ENCODE data around the gene PLXNC1. TPM values are rescaled to one million over a fixed set of nuclear protein-coding genes. Genes with fewer than 3 reads are reported as not detected.

PLXNC1 gene
- total RNA-seq, 1 experiment from 2014 or later = 1.3 TPM

DNA sequence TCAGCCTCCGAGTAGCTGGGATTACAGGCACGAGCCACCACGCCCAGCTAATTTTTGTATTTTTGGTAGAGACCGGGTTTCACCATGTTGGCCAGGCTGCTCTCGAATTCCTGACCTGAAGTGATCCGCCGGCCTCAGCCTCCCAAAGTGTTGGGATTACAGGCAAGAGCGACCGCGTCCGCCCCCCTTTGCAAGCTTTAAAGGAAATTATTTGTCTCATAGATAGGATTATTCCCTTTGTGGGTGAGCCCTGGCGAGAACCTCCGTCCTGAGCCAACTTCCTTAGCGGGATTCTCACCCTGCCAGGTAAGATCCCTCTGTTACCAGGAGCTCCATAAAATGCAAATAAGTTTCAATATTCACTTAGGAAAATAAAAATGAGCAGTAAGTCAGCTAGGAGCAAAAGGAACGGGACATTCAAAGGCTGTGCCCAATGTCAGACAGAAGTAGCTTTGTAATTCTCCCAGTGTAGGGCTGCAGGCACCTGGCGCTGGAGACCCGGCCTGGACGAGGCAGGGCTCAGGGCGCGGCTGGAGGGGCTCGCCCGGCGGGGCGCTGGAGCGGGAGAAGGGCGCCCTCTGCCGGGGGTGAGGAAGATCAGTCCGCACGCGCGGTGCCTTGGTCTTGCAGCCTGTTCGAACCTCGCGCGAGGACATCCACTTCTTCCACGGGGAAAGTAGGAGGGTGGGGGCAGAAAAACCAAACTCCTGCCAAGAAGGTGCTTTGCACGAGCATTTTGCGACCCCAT is 47.2 kb upstream of the PLXNC1 start:
- H3K27ac Mint-ChIP-seq (ENCODE audit: unreplicated experiment) = peak overlapping the region; percentile 36
- intact Hi-C loops (cut with micrococcal nuclease; ENCODE audit: unreplicated experiment) = loop anchor here (1.0 to 5.0 kb wide), 2 partner anchors 334 to 679 kb away; no protein-coding TSS in a partner anchor
- peak; percentile 85 for DNase-seq

DNA sequence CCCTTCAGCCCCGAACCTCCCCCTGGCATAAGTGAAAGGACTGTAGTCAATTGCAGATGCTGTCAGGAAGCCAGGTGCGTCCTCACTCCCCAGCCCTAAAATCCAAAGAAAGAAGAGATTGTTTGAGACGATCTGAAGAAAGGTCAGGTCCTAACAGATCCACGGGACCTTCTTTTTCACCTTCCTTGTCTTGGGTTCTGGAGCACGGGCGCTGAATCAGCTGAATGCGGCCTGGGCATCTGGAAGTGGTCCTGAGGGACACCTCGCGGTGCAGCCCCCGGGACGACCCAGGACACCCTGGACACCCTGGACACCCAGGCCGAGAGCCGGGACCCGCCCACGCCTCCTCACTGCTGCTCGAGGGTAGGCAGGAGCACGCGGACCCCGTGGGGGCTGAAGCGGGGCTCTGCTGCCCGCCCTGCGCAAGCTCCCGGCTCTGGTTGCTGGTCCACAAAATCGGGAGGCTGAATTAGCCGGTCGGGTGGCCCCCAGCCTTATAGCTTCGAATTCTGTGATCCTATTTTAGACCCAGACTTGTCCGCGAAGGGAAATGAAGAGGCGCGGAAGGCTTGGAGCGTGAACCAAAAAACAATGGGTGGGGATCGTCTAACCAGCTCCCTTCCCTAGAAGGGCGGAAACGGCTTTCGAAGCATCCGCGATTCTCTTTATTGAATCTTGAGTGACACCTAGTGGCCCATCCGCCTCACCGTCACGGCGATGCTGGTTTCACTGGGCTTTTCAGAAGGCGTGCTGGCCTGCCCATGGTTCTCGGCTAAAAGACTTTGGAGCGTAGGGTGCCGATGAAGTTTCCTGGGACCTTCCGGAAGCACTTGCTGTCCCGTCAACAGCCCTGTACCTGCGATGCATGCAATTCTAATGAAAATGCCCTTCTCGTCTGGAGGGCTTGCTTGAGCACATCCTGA is 46.4 kb upstream of the PLXNC1 start:
- peak overlapping the region; percentile 65 for H3K4me3 Mint-ChIP-seq (ENCODE audit: low read depth, unreplicated experiment)
- DNase-seq = peak; percentile 86
- H3K9me3 Mint-ChIP-seq (ENCODE audit: low read depth, unreplicated experiment) = no peaks in the 10 kb centered on the region
- H3K4me1 Mint-ChIP-seq (ENCODE audit: low read depth, unreplicated experiment) = peaks cover 17% of the 10 kb centered on the region
- H3K36me3 Mint-ChIP-seq (ENCODE audit: insufficient read depth, unreplicated experiment) = peaks cover 9% of the 10 kb centered on the region
- CTCF ChIA-PET = interaction anchor here (0.6 to 4.5 kb wide), 26 partner anchors 9 to 1274 kb away, joined by 3 to 64 read pairs (median 4); partner anchors contain the start of genes EEA1 and UBE2N
- peaks cover 73% of the 10 kb centered on the region for H3K27me3 Mint-ChIP-seq (ENCODE audit: unreplicated experiment)
- intact Hi-C loops (cut with micrococcal nuclease; ENCODE audit: unreplicated experiment) = loop anchor here (1.0 to 5.0 kb wide), 3 partner anchors 533 to 680 kb away; no protein-coding TSS in a partner anchor
- BruUV-seq (replicated peaks) = no TSS peak
- TF ChIP-seq, protein P1, sequence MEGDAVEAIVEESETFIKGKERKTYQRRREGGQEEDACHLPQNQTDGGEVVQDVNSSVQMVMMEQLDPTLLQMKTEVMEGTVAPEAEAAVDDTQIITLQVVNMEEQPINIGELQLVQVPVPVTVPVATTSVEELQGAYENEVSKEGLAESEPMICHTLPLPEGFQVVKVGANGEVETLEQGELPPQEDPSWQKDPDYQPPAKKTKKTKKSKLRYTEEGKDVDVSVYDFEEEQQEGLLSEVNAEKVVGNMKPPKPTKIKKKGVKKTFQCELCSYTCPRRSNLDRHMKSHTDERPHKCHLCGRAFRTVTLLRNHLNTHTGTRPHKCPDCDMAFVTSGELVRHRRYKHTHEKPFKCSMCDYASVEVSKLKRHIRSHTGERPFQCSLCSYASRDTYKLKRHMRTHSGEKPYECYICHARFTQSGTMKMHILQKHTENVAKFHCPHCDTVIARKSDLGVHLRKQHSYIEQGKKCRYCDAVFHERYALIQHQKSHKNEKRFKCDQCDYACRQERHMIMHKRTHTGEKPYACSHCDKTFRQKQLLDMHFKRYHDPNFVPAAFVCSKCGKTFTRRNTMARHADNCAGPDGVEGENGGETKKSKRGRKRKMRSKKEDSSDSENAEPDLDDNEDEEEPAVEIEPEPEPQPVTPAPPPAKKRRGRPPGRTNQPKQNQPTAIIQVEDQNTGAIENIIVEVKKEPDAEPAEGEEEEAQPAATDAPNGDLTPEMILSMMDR (IDR thresholded peaks at IDR 0.05; ENCODE audit: unreplicated experiment) = peak; percentile 90
- no peak overlapping the region for H3K27ac Mint-ChIP-seq (ENCODE audit: unreplicated experiment)

More for the DNA sequence above, 47.2 kb upstream of the PLXNC1 start:
- CTCF ChIA-PET = interaction anchor here (0.6 to 4.5 kb wide), 16 partner anchors 11 to 703 kb away, joined by 3 to 64 read pairs (median 4); partner anchors contain the start of gene UBE2N
- BruUV-seq (replicated peaks) = no TSS peak
- Mint-ChIP-seq H3K36me3 (ENCODE audit: insufficient read depth, unreplicated experiment) (peaks cover 9% of the 10 kb centered on the region), H3K4me1 (ENCODE audit: low read depth, unreplicated experiment) (peaks cover 17% of the 10 kb centered on the region), H3K27me3 (ENCODE audit: unreplicated experiment) (peaks cover 65% of the 10 kb centered on the region), H3K9me3 (ENCODE audit: low read depth, unreplicated experiment) (no peaks in the 10 kb centered on the region), H3K4me3 (ENCODE audit: low read depth, unreplicated experiment) (peak overlapping the region; percentile 65)
- TF ChIP-seq, protein P1 (IDR thresholded peaks at IDR 0.05; ENCODE audit: unreplicated experiment) = peak; percentile 91

DNA sequence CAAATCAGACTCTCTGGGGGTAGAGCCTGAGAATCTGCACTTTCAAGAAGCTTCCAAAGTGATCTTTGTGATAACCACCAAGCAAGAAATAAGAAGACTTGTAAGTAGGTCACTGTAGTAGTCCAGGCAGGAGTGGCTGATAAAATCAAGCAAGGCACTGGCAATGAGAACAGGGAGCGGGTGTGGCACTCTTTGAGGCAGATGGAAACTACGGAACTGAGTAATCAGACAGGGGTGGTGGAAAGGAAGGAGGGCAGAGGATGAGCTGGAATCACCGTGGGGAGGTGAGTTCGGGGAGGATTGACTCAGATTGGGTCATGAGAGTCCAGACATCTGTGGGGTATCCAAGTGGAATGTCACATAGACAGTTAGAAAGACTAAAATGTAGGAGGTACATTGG is 44.4 kb upstream of the PLXNC1 start:
- Mint-ChIP-seq H3K27ac (ENCODE audit: unreplicated experiment) (no peak overlapping the region), H3K4me1 (ENCODE audit: low read depth, unreplicated experiment) (peaks cover 17% of the 10 kb centered on the region), H3K27me3 (ENCODE audit: unreplicated experiment) (peaks cover 86% of the 10 kb centered on the region), H3K9me3 (ENCODE audit: low read depth, unreplicated experiment) (no peaks in the 10 kb centered on the region), H3K36me3 (ENCODE audit: insufficient read depth, unreplicated experiment) (peaks cover 9% of the 10 kb centered on the region), H3K4me3 (ENCODE audit: low read depth, unreplicated experiment) (no peak overlapping the region)
- TF ChIP-seq, protein P1 (IDR thresholded peaks at IDR 0.05; ENCODE audit: unreplicated experiment) = no peak
- DNase-seq = no peak
- BruUV-seq (replicated peaks) = no TSS peak
- intact Hi-C loops (cut with micrococcal nuclease; ENCODE audit: unreplicated experiment) = loop anchor here (2.0 to 5.0 kb wide), 2 partner anchors 601 to 682 kb away; no protein-coding TSS in a partner anchor
- CTCF ChIA-PET = interaction anchor here (4.2 to 4.5 kb wide), 2 partner anchors 533 to 601 kb away, joined by 61 to 64 read pairs; no protein-coding TSS in a partner anchor

DNA sequence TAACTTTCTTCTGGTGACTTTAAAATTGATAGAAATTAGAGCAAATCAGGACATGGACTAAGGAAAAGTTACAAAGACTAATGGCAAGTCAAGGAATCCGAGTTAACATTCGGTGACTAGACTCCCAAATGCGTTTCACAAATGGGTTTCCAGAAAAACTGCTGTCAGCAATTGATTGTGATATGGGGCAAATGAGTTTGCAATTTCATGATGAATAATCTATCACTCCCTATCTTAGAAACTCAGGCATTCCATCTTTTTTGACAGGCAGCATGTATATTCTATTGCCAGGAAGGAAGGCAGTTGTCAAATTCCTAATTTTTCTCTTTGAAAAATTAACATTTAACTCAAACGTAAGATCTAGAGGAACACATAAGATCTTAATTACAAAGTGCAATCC is 40.5 kb upstream of the PLXNC1 start:
- no peak overlapping the region for H3K4me3 Mint-ChIP-seq (ENCODE audit: low read depth, unreplicated experiment)
- no peaks in the 10 kb centered on the region for H3K9me3 Mint-ChIP-seq (ENCODE audit: low read depth, unreplicated experiment)
- no peak for DNase-seq
- intact Hi-C loops (cut with micrococcal nuclease; ENCODE audit: unreplicated experiment) = no loop called here
- no peak overlapping the region for H3K27ac Mint-ChIP-seq (ENCODE audit: unreplicated experiment)
- no TSS peak for BruUV-seq (replicated peaks)
- H3K4me1 Mint-ChIP-seq (ENCODE audit: low read depth, unreplicated experiment) = no peaks in the 10 kb centered on the region
- CTCF ChIA-PET = no interaction called here
- peaks cover 97% of the 10 kb centered on the region for H3K27me3 Mint-ChIP-seq (ENCODE audit: unreplicated experiment)
- TF ChIP-seq, protein P1 (IDR thresholded peaks at IDR 0.05; ENCODE audit: unreplicated experiment) = no peak
- no peaks in the 10 kb centered on the region for H3K36me3 Mint-ChIP-seq (ENCODE audit: insufficient read depth, unreplicated experiment)

Measured in Calu3 (cell line).